Measurements from ENCODE around the gene ACVR1C. TPM values are rescaled to one million over a fixed set of nuclear protein-coding genes. Genes with fewer than 3 reads are reported as not detected.

Gene ACVR1C
- total RNA-seq, 1 donor from 2014 or later, result not detected

Other genes with a start within 250 kb of the ACVR1C start
- 5.5 TPM for gene CYTIP, start 184.8 kb downstream of the ACVR1C start, total RNA-seq
- 6.9 TPM for gene ACVR1, start 247.5 kb upstream of the ACVR1C start, total RNA-seq